ENCODE data around the gene PDLIM5. TPM values are rescaled to one million over a fixed set of nuclear protein-coding genes. Genes with fewer than 3 reads are reported as not detected.
A peak's percentile ranks its signal among the peaks of the same experiment; 100 is the strongest.
"Not testable (repeated sequence)": the region's sequence is repeated elsewhere in the genome, so short reads cannot be mapped to it uniquely, and the experiment has no call there.

The PDLIM5 gene
- total RNA-seq, 1 experiment from 2014 or later: 35.2 TPM

- in situ Hi-C loops (cut with HindIII; ENCODE audit: low pct_unique_long_range_greater_than_20kb, low sequenced_read_pairs); DNase-seq (ENCODE audit: low read depth): not testable (repeated sequence)
Observed at GRCh38 chr4:94513532-94513931, 61.8 kb downstream of the PDLIM5 start.

GRCh38 chr4:94515365-94515764 lies 63.6 kb downstream of the PDLIM5 start:
- DNase-seq (ENCODE audit: low read depth): no peak
- in situ Hi-C loops (cut with HindIII; ENCODE audit: low pct_unique_long_range_greater_than_20kb, low sequenced_read_pairs): no loop called here

GRCh38 chr4:94516067-94516466 lies 64.3 kb downstream of the PDLIM5 start:
- in situ Hi-C loops (cut with HindIII; ENCODE audit: low pct_unique_long_range_greater_than_20kb, low sequenced_read_pairs): no loop called here
- DNase-seq (ENCODE audit: low read depth): peak; percentile 49

- in situ Hi-C loops (cut with HindIII; ENCODE audit: low pct_unique_long_range_greater_than_20kb, low sequenced_read_pairs): no loop called here
- no peak for DNase-seq (ENCODE audit: low read depth)
Observed at GRCh38 chr4:94516999-94517398, 65.3 kb downstream of the PDLIM5 start.

- in situ Hi-C loops (cut with HindIII; ENCODE audit: low pct_unique_long_range_greater_than_20kb, low sequenced_read_pairs): no loop called here
Observed at GRCh38 chr4:94517492-94517891, 65.8 kb downstream of the PDLIM5 start.

GRCh38 chr4:94519019-94519418 lies 67.3 kb downstream of the PDLIM5 start:
- in situ Hi-C loops (cut with HindIII; ENCODE audit: low pct_unique_long_range_greater_than_20kb, low sequenced_read_pairs): no loop called here

More at GRCh38 chr4:94517492-94517891, 65.8 kb downstream of the PDLIM5 start:
- no peak for DNase-seq (ENCODE audit: low read depth)

GRCh38 chr4:94519925-94520789 lies 68.4 kb downstream of the PDLIM5 start:
- no peak for DNase-seq (ENCODE audit: low read depth)
- in situ Hi-C loops (cut with HindIII; ENCODE audit: low pct_unique_long_range_greater_than_20kb, low sequenced_read_pairs): no loop called here

More at GRCh38 chr4:94519019-94519418, 67.3 kb downstream of the PDLIM5 start:
- DNase-seq (ENCODE audit: low read depth): no peak

GRCh38 chr4:94523033-94523580 lies 71.4 kb downstream of the PDLIM5 start:
- DNase-seq (ENCODE audit: low read depth): no peak
- in situ Hi-C loops (cut with HindIII; ENCODE audit: low pct_unique_long_range_greater_than_20kb, low sequenced_read_pairs): no loop called here

GRCh38 chr4:94523617-94524016 lies 71.9 kb downstream of the PDLIM5 start:
- in situ Hi-C loops (cut with HindIII; ENCODE audit: low pct_unique_long_range_greater_than_20kb, low sequenced_read_pairs): no loop called here
- DNase-seq (ENCODE audit: low read depth): no peak

GRCh38 chr4:94525993-94526728 lies 74.4 kb downstream of the PDLIM5 start:
- in situ Hi-C loops (cut with HindIII; ENCODE audit: low pct_unique_long_range_greater_than_20kb, low sequenced_read_pairs): no loop called here
- no peak for DNase-seq (ENCODE audit: low read depth)

GRCh38 chr4:94527556-94528233 lies 76.0 kb downstream of the PDLIM5 start:
- DNase-seq (ENCODE audit: low read depth): no peak

GRCh38 chr4:94528792-94529451 lies 77.2 kb downstream of the PDLIM5 start:
- in situ Hi-C loops (cut with HindIII; ENCODE audit: low pct_unique_long_range_greater_than_20kb, low sequenced_read_pairs): no loop called here

More at GRCh38 chr4:94527556-94528233, 76.0 kb downstream of the PDLIM5 start:
- in situ Hi-C loops (cut with HindIII; ENCODE audit: low pct_unique_long_range_greater_than_20kb, low sequenced_read_pairs): no loop called here

GRCh38 chr4:94530073-94530472 lies 78.3 kb downstream of the PDLIM5 start:
- DNase-seq (ENCODE audit: low read depth): no peak
- in situ Hi-C loops (cut with HindIII; ENCODE audit: low pct_unique_long_range_greater_than_20kb, low sequenced_read_pairs): no loop called here

More at GRCh38 chr4:94528792-94529451, 77.2 kb downstream of the PDLIM5 start:
- no peak for DNase-seq (ENCODE audit: low read depth)

GRCh38 chr4:94531991-94532789 lies 80.4 kb downstream of the PDLIM5 start:
- no peak for DNase-seq (ENCODE audit: low read depth)
- in situ Hi-C loops (cut with HindIII; ENCODE audit: low pct_unique_long_range_greater_than_20kb, low sequenced_read_pairs): no loop called here

GRCh38 chr4:94533405-94534223 lies 81.9 kb downstream of the PDLIM5 start:
- DNase-seq (ENCODE audit: low read depth): no peak
- in situ Hi-C loops (cut with HindIII; ENCODE audit: low pct_unique_long_range_greater_than_20kb, low sequenced_read_pairs): no loop called here

Data from Caki2 (cell line).